NCI-H1105 (cell line): Measurements from ENCODE around the gene TCF12.
"Not testable (repeated sequence)": the region's sequence is repeated elsewhere in the genome, so short reads cannot be mapped to it uniquely, and the experiment has no call there.

Source experiments
- DNase-seq: peaks from one replicate; lab custom pipeline; 2025; lab: John Stamatoyannopoulos, UW

TCF12 gene

GRCh38 chr15:56978898-56979662 is 60.6 kb downstream of the TCF12 start:
- no peak for DNase-seq

GRCh38 chr15:56980473-56980872 is 62.0 kb downstream of the TCF12 start:
- DNase-seq: no peak

- no peak for DNase-seq
These were observed 62.7 kb downstream of the TCF12 start for GRCh38 chr15:56981160-56981559.

GRCh38 chr15:56982987-56983386 is 64.5 kb downstream of the TCF12 start:
- DNase-seq: no peak

- no peak for DNase-seq
These were observed 66.4 kb downstream of the TCF12 start for GRCh38 chr15:56984681-56985481.

GRCh38 chr15:56985856-56986255 is 67.4 kb downstream of the TCF12 start:
- no peak for DNase-seq

- DNase-seq: no peak
These were observed 68.8 kb downstream of the TCF12 start for GRCh38 chr15:56987286-56987685.

GRCh38 chr15:56988219-56988618 is 69.8 kb downstream of the TCF12 start:
- no peak for DNase-seq

GRCh38 chr15:56989411-56989924 is 71.0 kb downstream of the TCF12 start:
- DNase-seq: no peak

- DNase-seq: no peak
These were observed 72.6 kb downstream of the TCF12 start for GRCh38 chr15:56991017-56991416.

- no peak for DNase-seq
These were observed 74.3 kb downstream of the TCF12 start for GRCh38 chr15:56992725-56993124.

GRCh38 chr15:56994280-56994679 is 75.8 kb downstream of the TCF12 start:
- DNase-seq: no peak

GRCh38 chr15:56996093-56996492 is 77.6 kb downstream of the TCF12 start:
- no peak for DNase-seq

GRCh38 chr15:56996746-56997470 is 78.5 kb downstream of the TCF12 start:
- DNase-seq: no peak

- no peak for DNase-seq
These were observed 85.0 kb downstream of the TCF12 start for GRCh38 chr15:57003418-57003817.

- DNase-seq: no peak
These were observed 86.8 kb downstream of the TCF12 start for GRCh38 chr15:57005244-57005643.

GRCh38 chr15:57007797-57008196 is 89.4 kb downstream of the TCF12 start:
- DNase-seq: not testable (repeated sequence)

GRCh38 chr15:57010724-57011123 is 92.3 kb downstream of the TCF12 start:
- DNase-seq: no peak

- DNase-seq: no peak
These were observed 94.1 kb downstream of the TCF12 start for GRCh38 chr15:57012556-57012955.

GRCh38 chr15:57014896-57015295 is 96.5 kb downstream of the TCF12 start:
- DNase-seq: not testable (repeated sequence)

GRCh38 chr15:57015360-57015759 is 96.9 kb downstream of the TCF12 start:
- no peak for DNase-seq

- no peak for DNase-seq
These were observed 97.5 kb downstream of the TCF12 start for GRCh38 chr15:57015897-57016296.
